Measurements from ENCODE around the gene ACP3. TPM values are rescaled to one million over a fixed set of nuclear protein-coding genes. Genes with fewer than 3 reads are reported as not detected.
"Not testable (repeated sequence)": the region's sequence is repeated elsewhere in the genome, so short reads cannot be mapped to it uniquely, and the experiment has no call there.

The ACP3 gene, protein sequence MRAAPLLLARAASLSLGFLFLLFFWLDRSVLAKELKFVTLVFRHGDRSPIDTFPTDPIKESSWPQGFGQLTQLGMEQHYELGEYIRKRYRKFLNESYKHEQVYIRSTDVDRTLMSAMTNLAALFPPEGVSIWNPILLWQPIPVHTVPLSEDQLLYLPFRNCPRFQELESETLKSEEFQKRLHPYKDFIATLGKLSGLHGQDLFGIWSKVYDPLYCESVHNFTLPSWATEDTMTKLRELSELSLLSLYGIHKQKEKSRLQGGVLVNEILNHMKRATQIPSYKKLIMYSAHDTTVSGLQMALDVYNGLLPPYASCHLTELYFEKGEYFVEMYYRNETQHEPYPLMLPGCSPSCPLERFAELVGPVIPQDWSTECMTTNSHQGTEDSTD
- 10 to 100 TPM in 3 of 4 donors, 1 to 10 TPM in 1; 3.4 to 83.3 (median 69.0) TPM for polyA plus RNA-seq (ENCODE audit: insufficient read length in 4 of 4)

DNA sequence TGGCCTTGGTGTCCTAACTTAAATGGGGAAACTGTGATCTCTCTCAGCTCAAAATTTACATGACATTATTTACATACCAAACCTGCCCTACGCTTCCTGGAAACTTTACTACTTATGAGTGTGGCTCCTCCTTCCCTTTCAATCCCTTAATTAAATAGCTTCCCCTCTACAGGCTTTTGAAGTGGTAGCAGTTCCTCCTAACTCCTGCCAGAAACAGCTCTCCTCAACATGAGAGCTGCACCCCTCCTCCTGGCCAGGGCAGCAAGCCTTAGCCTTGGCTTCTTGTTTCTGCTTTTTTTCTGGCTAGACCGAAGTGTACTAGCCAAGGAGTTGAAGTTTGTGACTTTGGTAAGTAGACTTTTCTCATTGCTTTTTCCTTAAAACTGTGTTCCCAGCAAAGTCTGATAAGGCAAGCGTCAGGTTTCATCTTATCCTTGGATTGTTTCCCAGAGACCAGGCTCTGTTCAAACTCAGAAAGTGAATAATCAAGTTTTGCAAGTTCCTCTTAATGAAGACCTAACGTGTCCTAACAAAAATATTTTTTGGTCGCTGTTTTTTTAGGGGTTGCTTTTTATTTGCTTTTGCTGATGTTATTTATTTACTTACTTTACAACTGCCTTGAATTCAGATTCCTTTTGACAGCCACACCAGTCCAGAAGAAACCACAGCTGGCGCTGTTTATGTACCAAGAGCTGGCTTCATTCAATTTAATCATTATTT, at the start of gene ACP3:
Gene ACP3 (plus strand): TSS at position 179 of the 720 bp plus-strand sequence. CDS start 50 bp downstream, at position 229.
- DNase-seq (ENCODE audit: low read depth in 4 of 4, low spot score in 3 of 4): peak; percentile 51 to 68 (median 58)

DNA sequence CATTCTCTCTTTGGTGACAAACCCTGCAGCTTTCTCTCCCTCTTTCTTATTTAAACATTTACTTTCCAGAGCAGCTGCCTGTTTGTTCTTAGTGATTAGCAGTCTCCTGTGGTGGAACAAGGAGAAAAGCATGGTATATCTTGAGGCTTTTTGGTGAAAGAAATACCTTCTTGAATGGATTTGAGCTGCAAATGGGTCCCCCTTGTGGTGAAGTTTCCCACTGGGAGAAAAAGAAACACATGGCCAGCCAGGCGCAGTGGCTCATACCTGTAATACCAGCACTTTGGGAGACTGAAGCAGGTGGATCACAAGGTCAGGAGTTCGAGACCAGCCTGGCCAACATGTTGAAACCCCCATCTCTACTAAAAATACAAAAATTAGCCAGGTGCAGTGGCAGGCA, 48.3 kb upstream of the ACP3 start:
- DNase-seq (ENCODE audit: low read depth in 4 of 4, low spot score in 3 of 4): no peak

DNA sequence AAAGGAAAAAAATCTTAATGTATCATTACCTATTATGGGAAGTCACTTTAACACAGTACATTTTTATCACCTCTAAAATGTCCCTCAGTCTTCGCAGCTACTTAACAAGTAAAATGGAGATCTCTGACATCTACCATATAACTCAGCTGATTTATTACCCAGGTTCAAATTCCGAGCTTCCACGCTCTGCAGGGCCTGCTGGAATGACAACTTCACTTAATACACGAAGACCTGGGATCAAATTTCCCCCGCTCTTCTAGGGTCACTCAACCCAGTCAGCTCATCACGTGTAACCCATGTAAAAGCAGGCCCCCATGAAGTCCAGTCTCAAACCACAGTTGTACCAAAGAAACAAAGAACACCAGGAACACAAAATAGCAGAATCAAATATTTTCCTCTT, 44.2 kb upstream of the ACP3 start:
- DNase-seq (ENCODE audit: low read depth in 4 of 4, low spot score in 3 of 4): peak in 2 of 4 donors; percentile 42 to 85

DNA sequence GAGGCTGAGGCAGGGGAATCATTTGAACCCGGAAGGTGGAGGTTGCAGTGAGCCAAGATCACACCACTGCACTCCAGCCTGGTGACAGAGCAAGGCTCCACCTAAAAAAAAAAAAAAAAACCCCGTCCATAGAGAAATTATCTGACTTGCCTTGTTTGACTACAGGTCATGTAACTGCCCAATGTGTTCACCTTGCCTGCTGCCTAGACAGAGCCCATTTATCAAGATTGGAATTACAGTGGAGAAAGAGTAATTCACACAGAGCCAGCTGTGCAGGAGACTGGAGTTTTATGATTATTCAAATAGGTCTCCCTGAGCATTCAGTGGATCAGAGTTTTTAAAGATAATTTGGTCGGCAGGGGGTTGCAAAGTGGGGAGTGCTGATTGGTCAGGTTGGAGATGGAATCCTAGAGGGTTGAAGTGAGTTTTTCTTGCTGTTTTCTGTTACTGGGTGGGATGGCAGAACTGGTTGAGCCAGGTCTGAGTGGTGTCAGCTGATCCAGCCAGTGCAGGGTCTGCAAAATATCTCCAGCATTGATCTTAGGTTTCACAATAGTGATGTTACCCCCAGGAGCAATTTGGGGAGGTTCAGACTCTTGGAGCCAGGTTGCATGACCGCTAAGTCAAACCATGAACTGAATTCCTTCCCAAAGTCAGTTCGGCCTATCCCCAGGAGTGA, 40.8 kb upstream of the ACP3 start:
- DNase-seq (ENCODE audit: low read depth in 4 of 4, low spot score in 3 of 4): no peak

DNA sequence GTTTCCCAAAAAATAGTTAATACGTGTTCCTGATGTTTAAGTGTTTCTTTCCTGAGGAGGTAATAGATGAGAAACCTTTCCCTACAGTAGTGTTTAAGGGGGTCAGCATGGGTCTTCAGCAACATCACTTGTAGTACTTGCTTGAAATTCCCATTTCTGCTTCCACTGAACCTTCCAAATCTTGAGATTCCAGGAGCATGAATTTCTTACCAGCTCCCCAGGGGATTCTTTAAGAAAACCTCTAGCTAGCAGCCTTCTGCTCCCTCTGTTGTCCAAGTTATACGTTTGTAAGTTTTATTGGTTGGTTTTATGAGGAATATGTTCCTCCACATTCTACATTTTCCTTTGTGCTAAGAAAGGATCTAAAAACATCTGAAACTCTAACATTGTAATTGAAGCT, 38.2 kb upstream of the ACP3 start:
- no peak for DNase-seq (ENCODE audit: low read depth in 4 of 4, low spot score in 3 of 4)

DNA sequence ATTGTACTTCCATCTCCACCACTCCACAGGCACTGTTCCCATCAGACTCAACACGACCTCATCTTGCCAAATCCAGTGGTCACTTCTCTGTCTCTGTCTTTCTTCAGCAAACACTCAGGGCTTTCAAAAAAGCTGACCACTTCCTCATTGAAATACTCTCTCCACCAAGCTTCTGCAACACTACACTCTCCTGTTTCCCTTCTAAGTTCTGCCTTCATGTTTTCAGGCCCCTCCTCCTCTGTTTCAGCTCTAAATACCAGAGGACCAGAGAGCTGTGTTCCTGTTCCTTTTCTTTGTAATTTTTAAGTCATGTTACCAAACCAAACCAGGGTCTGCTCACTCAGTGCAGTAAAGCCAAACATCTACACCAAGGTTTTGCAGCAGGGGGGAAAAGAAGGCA, 33.8 kb upstream of the ACP3 start:
- no peak for DNase-seq (ENCODE audit: low read depth in 4 of 4, low spot score in 3 of 4)

DNA sequence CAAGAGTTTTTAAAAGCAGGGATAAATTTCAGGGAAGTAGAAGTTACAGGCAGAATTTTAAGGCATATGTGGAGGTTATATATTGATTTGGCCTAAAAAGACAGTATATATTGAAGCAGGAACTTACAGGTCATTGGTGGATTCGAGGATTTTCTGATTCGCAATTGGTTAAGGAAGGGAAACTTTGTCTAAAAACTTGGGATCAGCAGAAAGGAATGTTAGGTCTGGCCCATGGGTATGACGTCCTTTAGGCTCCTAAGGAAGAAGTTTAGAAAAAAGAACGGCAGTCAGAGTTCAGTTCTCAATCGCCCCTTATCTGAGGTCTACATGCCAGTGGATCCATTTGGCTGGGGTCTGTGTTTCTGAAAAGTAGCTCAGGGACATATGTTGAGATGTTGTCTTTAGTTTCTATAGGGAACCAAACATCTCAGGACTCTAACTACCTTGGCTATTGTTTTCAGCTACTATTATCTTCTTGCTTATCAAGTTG, 33.2 kb upstream of the ACP3 start:
- DNase-seq (ENCODE audit: low read depth in 4 of 4, low spot score in 3 of 4): no peak

DNA sequence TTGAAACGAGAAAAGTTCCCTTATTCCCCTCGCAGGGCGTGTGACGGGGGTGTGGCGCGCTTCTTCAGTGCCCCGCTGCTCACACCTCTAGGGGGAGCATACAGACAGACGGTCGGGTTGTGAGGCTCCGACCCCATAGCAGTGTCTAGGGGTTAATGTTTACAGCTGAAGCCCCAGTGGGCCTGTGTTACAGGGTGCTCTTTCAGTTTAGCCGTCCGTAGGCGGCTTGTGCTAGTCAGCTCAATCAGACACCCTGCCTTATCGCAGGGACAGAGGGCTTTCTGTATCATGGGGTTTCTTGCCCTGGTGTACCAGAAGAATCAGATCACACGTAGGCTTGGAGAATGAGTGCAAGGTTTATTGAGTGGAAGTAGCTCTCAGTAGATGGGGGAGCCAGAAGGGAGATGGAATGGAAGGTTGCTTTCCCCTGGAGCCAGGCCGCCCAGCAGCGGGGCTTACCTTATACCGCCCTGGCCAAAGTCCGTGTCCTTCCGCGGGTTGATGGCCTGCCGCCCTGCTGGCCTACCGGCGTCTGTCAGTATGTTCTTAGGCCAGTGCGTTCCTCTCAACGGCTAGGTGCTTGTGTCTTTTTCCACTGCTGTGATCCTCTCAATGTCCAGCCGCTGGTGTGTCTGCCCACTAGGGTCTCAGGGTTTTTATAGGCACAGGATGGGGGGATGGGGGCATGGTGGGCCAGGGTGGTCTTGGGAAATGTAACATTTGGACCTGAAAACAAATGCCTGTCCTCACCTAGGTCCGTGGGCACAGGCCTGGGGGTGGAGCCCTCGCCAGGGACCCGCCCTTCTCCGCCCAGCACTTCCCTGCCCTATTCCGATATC, 32.2 kb upstream of the ACP3 start:
- no peak for DNase-seq (ENCODE audit: low read depth in 4 of 4, low spot score in 3 of 4)

DNA sequence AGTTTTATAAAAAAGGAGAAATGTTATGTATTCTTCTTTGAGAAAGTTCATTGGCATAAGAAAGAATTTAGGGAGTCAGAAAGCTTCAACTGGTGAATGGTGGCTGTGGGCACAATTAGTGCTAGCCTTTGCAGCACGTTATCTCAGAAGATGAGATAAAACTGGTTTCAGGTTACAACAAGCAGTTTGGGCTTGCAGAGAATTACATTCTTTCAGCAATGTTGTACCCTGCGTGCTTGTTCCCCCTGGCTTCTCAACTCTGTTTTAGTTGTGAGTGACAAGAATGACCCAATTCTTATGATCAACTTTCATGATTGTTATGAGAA, 31.6 kb upstream of the ACP3 start:
- no peak for DNase-seq (ENCODE audit: low read depth in 4 of 4, low spot score in 3 of 4)

DNA sequence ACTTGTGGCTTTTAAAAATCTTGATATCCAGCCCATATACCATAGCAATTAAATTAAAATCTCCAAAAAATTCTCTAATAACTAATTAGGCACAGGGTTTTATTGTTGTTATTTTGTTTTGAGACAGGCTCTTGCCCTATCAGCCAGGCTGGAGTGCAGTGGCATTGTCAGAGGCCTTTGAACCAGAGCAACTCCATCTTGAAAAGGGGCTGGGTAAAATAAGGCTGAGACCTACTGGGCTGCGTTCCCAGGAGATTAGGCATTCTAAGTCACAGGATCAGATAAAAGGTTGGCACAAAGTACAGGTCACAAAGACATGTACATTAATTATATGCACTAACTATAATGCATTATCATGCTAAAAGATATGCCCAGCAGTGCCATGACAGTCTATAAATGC, 31.2 kb upstream of the ACP3 start:
- DNase-seq (ENCODE audit: low read depth in 4 of 4, low spot score in 3 of 4): no peak

DNA sequence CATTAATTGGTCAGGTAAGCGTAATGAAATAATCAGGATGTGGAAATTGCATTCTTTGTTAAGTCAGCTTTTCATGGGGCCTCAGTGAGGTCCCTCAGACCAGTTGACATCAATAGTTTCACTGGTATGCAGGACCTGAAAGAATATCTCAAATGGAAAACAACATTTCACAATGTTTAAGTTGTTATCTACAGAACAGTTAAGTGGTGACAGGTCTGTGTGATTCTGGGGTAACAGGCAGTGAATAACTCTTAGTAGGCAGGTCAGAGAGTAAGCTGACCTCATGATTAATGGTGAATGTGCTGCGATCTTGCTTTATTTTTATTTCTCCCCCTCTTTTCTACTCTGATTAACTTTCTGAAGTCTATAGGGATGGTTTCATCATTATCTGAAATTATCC, 28.9 kb upstream of the ACP3 start:
- DNase-seq (ENCODE audit: low read depth in 4 of 4, low spot score in 3 of 4): no peak

DNA sequence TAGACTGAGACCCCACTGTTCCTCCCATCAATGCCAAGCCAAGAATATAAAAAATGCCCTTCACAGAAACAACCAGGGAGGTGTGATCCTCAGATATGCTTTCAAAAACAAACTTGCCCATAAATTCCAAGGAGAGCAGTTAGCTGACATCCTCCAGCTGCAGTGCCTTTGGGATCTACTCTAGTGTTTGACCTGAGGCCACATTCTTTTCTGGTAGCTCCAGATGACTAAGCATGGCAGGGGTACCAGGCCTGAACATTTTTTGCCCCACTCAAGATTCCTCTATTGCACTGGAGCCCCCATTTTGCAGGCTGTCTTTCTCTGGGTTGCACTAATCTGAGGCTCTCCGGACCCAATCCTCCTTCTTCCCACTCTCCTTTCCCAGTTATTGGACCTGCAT, 27.9 kb upstream of the ACP3 start:
- DNase-seq (ENCODE audit: low read depth in 4 of 4, low spot score in 3 of 4): no peak

DNA sequence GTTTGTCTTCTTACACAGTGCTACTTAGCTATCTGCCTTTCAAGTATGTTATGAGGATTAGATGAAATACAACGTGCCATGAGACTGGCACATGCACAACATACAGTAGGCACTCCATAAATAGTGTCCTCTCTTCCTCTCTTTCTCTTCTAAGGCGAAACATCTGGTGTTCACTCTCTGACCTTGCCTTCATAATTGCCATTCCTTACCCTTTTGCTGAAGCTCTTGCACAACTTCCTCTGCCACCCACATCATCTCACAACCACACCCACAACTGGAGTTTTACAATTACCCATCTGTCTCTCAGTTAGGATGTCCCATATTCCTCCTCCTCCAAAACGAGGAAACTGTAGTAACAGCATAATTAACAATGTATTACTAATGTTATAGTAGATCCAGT, 26.4 kb upstream of the ACP3 start:
- DNase-seq (ENCODE audit: low read depth in 4 of 4, low spot score in 3 of 4): no peak

DNA sequence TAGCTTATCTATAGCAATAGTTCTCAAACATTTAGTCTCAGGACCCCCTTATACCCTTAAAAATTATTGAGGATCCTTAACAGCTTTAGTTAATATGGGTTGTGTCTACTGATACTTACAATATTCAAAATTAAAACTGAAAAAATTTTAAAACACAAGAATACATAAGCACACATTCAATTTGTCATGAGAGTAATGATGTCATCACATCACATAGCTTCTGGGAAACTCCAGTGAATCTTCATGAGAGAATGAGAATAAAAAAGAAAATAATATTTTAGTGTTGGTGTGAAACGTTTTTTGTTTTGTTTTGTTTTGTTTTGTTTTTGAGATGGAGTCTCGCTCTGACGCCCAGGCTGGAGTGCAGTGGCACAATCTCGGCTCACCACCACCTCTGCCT, 25.2 kb upstream of the ACP3 start:
- DNase-seq (ENCODE audit: low read depth in 4 of 4, low spot score in 3 of 4): no peak

DNA sequence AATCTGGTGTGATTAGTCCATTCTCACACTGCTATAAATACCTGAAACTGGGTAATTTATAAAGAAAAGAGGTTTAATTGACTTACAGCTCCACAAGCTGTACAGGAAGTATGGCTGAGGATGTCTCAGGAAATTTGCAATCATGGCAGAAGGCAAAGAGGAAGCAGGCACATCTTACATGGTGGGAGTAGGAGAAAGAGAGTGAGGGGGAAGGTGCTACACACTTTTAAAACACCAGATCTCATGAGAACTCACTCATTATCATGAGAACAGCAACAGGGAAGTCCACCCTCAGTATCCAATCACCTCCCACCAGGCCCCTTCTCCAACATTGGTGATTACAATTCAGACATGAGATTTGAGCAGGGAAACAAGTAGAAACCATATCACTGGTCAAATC, 24.0 kb upstream of the ACP3 start:
- no peak for DNase-seq (ENCODE audit: low read depth in 4 of 4, low spot score in 3 of 4)

DNA sequence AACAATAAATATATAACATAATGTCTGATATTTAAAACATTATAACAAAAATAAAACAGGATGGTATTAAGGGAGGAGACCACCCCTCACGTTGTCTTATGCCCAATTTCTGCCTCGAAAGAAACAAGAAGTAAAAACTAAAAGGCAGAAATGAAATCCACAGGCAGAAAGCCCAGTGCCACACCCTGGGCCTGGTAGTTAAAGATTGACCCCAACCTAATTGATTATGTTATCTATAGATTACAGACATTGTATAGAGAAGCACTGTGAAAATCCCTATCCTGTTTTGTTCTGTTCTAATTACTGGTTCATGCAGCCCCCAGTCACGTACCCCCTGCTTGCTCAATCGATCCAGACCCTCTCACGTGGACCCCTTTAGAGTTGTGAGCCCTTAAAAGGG, 22.3 kb upstream of the ACP3 start:
- no peak for DNase-seq (ENCODE audit: low read depth in 4 of 4, low spot score in 3 of 4)

DNA sequence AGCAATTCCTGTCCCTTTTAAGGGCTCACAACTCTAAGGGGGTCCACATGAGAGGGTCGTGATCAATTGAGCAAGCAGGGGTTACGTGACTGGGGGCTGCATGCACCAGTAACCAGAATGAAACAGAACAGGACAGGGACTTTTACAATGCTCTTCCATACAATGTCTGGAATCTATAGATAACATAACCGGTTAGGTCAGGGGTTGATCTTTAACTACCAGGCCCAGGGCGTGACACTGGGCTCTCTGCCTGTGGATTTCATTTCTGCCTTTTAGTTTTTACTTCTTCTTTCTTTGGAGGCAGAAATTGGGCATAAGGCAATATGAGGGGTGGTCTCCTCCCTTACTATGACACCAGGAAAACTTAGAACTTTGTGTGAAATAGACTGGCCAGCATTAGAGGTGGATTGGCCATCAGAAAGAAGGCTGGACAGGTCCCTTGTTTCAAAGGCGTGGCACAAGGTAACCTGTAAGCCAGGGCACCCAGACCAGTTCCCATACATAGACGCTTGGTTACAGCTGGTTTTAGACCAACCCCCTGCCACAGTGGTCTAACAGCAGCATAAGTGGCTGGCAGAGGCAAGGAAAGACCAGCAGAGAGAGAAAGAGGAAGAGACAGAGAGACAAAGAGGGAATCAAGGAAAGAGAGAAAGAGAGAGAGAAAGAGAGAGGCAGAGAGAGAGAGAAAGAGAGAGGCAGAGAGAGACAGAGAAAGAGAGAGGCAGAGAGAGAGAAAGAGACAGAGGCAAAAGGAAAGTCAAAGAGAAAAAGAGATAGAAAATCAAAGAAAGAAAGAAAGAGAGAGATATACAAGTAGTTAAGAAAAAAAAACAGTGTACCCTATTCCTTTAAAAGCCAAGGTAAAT, 13.6 kb upstream of the ACP3 start:
- not testable (repeated sequence) for DNase-seq (ENCODE audit: low read depth in 4 of 4, low spot score in 3 of 4)

DNA sequence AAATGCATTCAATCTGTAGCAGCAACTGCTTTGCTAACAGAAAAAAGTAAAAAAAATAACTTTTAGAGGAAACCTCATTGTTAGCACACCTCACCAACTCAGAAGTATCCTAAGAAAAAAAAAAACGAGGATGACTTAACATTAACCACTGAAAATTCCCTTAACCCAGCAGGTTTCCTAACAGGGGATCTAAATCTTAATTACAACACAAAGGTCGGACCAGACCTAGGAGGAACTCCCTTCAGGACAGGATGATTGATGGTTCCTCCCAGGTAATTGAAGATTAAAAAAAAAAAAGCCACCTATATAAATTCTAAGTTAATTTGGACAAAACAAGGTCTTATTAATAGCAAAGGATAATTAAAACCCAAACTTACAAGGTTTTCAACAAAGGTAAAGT, 12.9 kb upstream of the ACP3 start:
- not testable (repeated sequence) for DNase-seq (ENCODE audit: low read depth in 4 of 4, low spot score in 3 of 4)

DNA sequence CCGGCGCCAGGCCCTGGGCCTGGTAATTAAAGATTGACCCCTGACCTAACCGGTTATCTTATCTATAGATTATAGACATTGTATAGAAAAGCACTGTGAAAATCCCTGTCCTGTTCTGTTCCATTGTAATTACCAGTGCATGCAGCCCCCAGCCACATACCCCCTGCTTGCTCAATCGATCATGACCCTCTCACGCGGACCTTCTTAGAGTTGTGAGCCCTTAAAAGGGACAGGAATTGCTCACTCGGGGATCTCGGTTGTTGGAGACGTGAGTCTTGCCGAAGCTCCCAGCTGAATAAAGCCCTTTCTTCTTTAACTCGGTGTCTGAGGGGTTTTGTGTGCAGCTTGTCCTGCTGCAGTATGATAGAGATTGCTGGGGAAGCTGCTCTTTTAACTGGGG, 7.2 kb upstream of the ACP3 start:
- DNase-seq (ENCODE audit: low read depth in 4 of 4, low spot score in 3 of 4): not testable (repeated sequence)

DNA sequence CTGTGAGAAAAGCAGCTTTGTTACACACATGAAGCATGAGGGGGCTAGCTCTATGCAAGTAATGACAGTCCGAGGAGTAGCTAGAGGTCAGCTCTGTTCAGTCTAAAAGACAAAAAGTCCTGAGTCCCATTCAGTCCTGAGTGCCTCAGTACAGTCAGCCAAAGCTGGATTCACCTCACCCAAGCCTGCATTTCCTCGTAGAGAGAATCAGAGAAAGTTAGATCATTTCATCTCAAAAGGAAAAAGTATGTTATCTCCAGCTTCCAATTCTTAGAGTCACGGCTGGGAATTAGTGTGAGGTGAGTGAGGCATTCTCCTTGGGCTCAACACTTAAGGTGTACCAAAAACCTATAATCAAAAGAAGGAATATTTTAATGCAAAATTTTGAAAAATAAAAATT, 5.9 kb upstream of the ACP3 start:
- DNase-seq (ENCODE audit: low read depth in 4 of 4, low spot score in 3 of 4): no peak
